Testis (tissue), 2 donors: Measurements from ENCODE around the gene KLHL26.

ENCODE experiments used
- POLR2A ChIP-seq: fragments of 450-650 bp; IDR thresholded peaks from one replicate; pipeline ENCODE4 v1.6.1; 2017; ENCODE audit warnings: antibody characterized with exemption, mild to moderate bottlenecking, moderate library complexity
- TF ChIP-seq, protein P1 (sequence below), 3 experiments: fragments of 450-650 bp in 2 of 3; fragments of 200-600 bp in 1 of 3; sonication (generic) in 1 of 3; IDR thresholded peaks; one replicate each; pipeline ENCODE4 v1.5.1; 2016 to 2019; ENCODE audit warnings: antibody characterized with exemption in 3 of 3, mild to moderate bottlenecking in 2 of 3, moderate library complexity in 1 of 3

DNA sequence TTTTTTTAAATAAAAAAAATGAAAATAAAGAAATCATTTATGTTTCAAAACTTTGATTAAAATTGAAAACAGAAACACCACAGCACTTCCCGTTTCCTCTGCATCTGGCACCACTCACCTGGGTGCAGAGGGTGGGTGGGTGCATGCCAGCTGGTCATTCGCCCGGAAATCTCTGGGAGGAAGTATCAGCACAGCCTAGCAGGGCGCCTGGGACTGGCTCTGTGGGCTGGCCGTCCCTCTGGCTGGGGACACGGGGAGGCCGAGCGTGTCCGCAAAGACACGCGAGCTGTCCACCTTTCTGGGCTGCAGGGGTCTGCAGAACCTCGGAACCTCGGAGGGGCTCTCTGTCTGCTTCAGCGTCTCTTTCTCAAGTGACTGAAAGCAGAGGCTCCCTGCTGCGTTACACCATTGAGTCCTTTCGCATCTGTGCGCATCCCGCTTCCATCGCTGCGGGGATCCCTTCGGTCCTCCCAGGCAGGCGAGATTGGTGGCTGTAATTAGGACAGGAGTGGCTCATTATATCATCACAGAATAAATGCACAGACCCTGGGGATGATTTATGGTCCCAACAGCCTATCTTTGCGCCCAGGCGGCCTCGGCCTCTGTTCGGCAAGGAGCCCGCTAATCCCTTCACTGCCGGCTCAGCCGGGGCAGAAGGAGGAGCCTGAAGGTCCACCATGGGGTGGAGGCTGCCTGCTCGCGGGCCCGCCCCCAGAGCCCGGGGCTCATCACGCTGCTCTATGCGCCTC is 63.8 kb downstream of the KLHL26 start:
- no peak for TF ChIP-seq POLR2A
- TF ChIP-seq, protein P1, sequence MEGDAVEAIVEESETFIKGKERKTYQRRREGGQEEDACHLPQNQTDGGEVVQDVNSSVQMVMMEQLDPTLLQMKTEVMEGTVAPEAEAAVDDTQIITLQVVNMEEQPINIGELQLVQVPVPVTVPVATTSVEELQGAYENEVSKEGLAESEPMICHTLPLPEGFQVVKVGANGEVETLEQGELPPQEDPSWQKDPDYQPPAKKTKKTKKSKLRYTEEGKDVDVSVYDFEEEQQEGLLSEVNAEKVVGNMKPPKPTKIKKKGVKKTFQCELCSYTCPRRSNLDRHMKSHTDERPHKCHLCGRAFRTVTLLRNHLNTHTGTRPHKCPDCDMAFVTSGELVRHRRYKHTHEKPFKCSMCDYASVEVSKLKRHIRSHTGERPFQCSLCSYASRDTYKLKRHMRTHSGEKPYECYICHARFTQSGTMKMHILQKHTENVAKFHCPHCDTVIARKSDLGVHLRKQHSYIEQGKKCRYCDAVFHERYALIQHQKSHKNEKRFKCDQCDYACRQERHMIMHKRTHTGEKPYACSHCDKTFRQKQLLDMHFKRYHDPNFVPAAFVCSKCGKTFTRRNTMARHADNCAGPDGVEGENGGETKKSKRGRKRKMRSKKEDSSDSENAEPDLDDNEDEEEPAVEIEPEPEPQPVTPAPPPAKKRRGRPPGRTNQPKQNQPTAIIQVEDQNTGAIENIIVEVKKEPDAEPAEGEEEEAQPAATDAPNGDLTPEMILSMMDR (IDR thresholded peaks at IDR 0.05): no peak
